Omental fat pad (tissue), 4 donors: ENCODE data around the gene KIRREL3. TPM values are rescaled to one million over a fixed set of nuclear protein-coding genes. Genes with fewer than 3 reads are reported as not detected.

Source experiments
- ATAC-seq: fragments of 150-250 bp; one replicate; pipeline ENCODE4 v1.9.1; 2016; ENCODE audit warnings: mild to moderate bottlenecking, moderate library complexity; ENCODE audit not compliant: low FRiP score
- DNase-seq: peaks from one replicate; pipeline ENCODE4 v3.0.0-alpha.2; 2019; ENCODE audit warnings: low spot score
- CTCF ChIP-seq, 3 donors: fragments of 450-650 bp; IDR thresholded peaks; one replicate each; pipeline ENCODE4 v1.5.1; 2016 to 2017; ENCODE audit warnings: antibody characterized with exemption in 3 of 3, mild to moderate bottlenecking in 3 of 3, moderate library complexity in 2 of 3
- total RNA-seq, 4 donors: library from RNA; depleted of rRNA; stranded (reverse); fragments of >200 nt; gene quantifications; one replicate each; pipeline ENCODE4 v1.1.0, GENCODE V29; 2016

The KIRREL3 gene
- total RNA-seq, 4 donors from 2014 or later = 0.09 to 0.60 TPM; not detected in 2

- no peak for DNase-seq
- TF ChIP-seq CTCF (IDR thresholded peaks at IDR 0.05) = no peak
- ATAC-seq = no peak
These were observed 81.3 kb downstream of the KIRREL3 start for GRCh38 chr11:126919147-126919823.

GRCh38 chr11:126918556-126918955 is 82.0 kb downstream of the KIRREL3 start:
- TF ChIP-seq CTCF (IDR thresholded peaks at IDR 0.05) = no peak
- no peak for ATAC-seq

GRCh38 chr11:126917531-126918204 is 82.9 kb downstream of the KIRREL3 start:
- DNase-seq (no peak), ATAC-seq (peak; percentile 64)
- no peak for TF ChIP-seq CTCF (IDR thresholded peaks at IDR 0.05)

More at GRCh38 chr11:126918556-126918955, 82.0 kb downstream of the KIRREL3 start:
- DNase-seq = no peak

GRCh38 chr11:126915430-126915829 is 85.1 kb downstream of the KIRREL3 start:
- ATAC-seq = no peak
- TF ChIP-seq CTCF (IDR thresholded peaks at IDR 0.05) = no peak
- no peak for DNase-seq

GRCh38 chr11:126914941-126915340 is 85.6 kb downstream of the KIRREL3 start:
- no peak for DNase-seq

GRCh38 chr11:126914166-126914565 is 86.4 kb downstream of the KIRREL3 start:
- ATAC-seq (no peak), DNase-seq (no peak)
- TF ChIP-seq CTCF (IDR thresholded peaks at IDR 0.05) = no peak

More at GRCh38 chr11:126914941-126915340, 85.6 kb downstream of the KIRREL3 start:
- ATAC-seq = no peak
- no peak for TF ChIP-seq CTCF (IDR thresholded peaks at IDR 0.05)

- no peak for DNase-seq
- no peak for TF ChIP-seq CTCF (IDR thresholded peaks at IDR 0.05)
- no peak for ATAC-seq
These were observed 96.0 kb downstream of the KIRREL3 start for GRCh38 chr11:126904520-126904919.
